ENCODE measurements around the gene ATP5F1D. TPM values are rescaled to one million over a fixed set of nuclear protein-coding genes. Genes with fewer than 3 reads are reported as not detected.

ATP5F1D gene
- total RNA-seq, 4 donors from 2014 or later, result 102 to 205 (median 137) TPM

DNA sequence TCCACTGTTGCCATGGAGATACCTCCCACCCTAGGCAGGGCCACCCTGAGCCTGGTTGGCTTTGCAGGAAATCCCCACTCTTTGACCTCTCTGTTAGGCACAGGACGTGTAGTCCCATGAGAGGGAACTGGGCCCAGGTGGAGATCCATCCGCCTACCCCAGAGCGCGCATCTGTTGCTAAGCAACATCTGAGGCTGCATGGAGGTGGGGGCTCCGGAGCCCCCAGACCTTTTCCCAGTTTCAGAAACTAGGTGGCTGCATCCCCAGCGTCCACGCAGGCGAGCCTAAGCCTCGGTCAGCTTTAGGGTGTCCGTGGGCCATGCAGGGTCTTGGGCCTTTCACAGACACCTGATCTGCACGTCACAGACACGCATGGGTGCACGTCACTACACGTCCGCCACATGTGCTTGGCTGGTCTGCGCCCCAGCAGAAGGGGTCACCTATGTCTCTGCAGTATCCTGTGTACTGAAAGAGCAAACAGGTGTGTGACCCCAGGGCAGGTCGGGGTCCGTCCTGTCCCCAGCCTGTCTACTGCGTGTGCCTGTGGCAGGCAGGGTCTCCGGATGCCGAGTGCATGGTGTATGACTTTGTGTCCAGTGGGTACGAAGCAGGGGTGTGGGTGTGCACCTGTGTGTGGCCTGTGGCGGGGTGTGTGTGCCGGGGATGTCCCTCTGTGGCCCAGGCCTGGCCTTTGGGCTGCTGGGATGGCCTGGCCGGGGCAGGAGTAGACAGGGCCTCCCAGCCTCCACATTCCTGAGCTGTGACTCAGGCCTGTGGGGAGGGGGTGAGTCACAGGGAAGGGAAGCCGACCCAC, 23.5 kb downstream of the ATP5F1D start:
- peak overlapping the region; percentile 56 for H3K4me3 ChIP-seq
- no peaks in the 10 kb centered on the region for H3K36me3 ChIP-seq
- H3K9me3 ChIP-seq, result no peaks in the 10 kb centered on the region
- TF ChIP-seq POLR2A (IDR thresholded peaks at IDR 0.05), result no peak
- TF ChIP-seq POLR2AphosphoS5 (IDR thresholded peaks at IDR 0.05), result peak; percentile 30 to 74 (median 45)
- peak in 1 of 2 donors; percentile 90 for DNase-seq (ENCODE audit: low spot score in 2 of 2)
- no peaks in the 10 kb centered on the region for H3K27me3 ChIP-seq
- peak overlapping the region; percentile 92 for H3K27ac ChIP-seq
- no CpG with 5 or more reads among the region's 26 CpGs for WGBS
- H3K4me1 ChIP-seq, result peaks cover 88% of the 10 kb centered on the region

DNA sequence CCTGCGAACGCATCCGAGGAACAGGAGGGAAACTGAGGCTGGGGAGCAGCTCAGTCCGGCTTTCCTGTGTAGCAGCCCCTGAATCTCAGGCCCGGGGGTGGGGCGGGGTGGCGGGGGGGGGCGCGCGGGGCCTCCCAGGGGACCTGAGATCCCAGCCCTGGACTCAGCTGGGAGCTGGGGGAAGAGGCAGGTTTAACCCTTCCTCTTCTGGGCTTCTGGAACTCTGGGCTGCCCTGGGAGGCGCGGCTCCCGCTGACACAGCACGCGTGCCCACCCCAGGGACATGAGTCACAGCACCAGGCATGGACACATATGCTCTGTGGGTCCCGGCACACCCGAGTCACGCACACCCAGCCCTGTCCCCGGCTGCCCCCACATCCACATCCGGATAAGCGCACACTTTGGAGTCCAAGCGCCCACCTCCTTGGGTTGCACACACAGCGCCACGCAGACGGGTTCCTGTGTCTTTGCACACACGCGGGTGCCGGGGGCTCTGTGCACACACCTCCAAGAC, 24.1 kb downstream of the ATP5F1D start:
- Histone ChIP-seq H3K27me3 (no peaks in the 10 kb centered on the region), H3K27ac (peak overlapping the region; percentile 92), H3K4me3 (peak overlapping the region; percentile 56), H3K4me1 (peaks cover 88% of the 10 kb centered on the region), H3K36me3 (no peaks in the 10 kb centered on the region), H3K9me3 (no peaks in the 10 kb centered on the region)
- peak; percentile 95 for DNase-seq (ENCODE audit: low spot score in 2 of 2)
- no CpG with 5 or more reads among the region's 28 CpGs for WGBS
- TF ChIP-seq POLR2A (IDR thresholded peaks at IDR 0.05), result no peak
- TF ChIP-seq, protein P1, sequence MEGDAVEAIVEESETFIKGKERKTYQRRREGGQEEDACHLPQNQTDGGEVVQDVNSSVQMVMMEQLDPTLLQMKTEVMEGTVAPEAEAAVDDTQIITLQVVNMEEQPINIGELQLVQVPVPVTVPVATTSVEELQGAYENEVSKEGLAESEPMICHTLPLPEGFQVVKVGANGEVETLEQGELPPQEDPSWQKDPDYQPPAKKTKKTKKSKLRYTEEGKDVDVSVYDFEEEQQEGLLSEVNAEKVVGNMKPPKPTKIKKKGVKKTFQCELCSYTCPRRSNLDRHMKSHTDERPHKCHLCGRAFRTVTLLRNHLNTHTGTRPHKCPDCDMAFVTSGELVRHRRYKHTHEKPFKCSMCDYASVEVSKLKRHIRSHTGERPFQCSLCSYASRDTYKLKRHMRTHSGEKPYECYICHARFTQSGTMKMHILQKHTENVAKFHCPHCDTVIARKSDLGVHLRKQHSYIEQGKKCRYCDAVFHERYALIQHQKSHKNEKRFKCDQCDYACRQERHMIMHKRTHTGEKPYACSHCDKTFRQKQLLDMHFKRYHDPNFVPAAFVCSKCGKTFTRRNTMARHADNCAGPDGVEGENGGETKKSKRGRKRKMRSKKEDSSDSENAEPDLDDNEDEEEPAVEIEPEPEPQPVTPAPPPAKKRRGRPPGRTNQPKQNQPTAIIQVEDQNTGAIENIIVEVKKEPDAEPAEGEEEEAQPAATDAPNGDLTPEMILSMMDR (IDR thresholded peaks at IDR 0.05), result no peak
- TF ChIP-seq EP300 (IDR thresholded peaks at IDR 0.05), result no peak
- no peak for TF ChIP-seq POLR2AphosphoS5 (IDR thresholded peaks at IDR 0.05)

DNA sequence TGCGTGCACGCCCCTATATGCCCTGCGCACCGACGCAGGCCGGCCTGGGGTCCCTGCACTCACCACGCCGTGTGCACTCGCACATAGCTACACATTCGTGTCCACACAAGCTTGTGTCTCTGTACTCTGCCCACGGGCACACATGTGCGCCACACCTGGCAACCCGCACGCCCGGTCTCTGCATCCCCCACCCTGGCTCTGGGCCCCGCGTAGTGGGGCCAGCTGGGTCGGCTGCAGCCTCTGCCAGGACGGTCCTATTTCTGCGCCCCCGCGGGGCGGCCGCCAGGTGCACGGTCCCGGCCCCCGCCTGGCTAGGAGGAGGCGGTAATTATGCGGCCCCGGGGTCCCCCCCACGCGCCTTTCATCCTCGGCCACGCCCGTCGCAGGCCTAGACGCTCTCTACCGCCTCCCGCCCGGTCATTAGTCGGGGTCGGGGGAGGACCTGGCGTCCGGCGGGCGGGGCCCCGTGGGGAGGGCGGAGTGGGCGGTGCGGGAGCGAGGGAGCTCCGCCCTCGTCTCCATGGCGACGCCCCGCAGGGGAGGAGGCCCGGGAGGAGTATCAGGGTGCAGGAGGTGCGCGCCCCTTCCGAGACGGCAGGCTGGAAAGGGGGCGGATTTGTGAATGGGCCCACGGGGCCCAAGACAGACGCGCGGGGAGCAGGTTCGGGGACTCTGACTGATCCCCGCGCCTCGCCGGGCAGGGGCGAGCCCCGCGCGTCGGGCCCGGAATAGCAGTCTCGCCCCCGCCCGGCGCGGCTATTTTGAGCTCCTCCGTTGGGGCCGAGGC, 24.8 kb downstream of the ATP5F1D start:
- WGBS, result 1% methylated on average over 20 of the region's 84 CpGs
- Histone ChIP-seq H3K4me1 (peaks cover 91% of the 10 kb centered on the region), H3K36me3 (peaks cover 6% of the 10 kb centered on the region), H3K4me3 (peak overlapping the region; percentile 56), H3K27me3 (no peaks in the 10 kb centered on the region), H3K27ac (peak overlapping the region; percentile 92), H3K9me3 (no peaks in the 10 kb centered on the region)
- peak; percentile 91 to 92 for DNase-seq (ENCODE audit: low spot score in 2 of 2)
- TF ChIP-seq POLR2AphosphoS5 (IDR thresholded peaks at IDR 0.05), result no peak
- no peak for TF ChIP-seq EP300 (IDR thresholded peaks at IDR 0.05)
- TF ChIP-seq, protein P1 (IDR thresholded peaks at IDR 0.05), result no peak

DNA sequence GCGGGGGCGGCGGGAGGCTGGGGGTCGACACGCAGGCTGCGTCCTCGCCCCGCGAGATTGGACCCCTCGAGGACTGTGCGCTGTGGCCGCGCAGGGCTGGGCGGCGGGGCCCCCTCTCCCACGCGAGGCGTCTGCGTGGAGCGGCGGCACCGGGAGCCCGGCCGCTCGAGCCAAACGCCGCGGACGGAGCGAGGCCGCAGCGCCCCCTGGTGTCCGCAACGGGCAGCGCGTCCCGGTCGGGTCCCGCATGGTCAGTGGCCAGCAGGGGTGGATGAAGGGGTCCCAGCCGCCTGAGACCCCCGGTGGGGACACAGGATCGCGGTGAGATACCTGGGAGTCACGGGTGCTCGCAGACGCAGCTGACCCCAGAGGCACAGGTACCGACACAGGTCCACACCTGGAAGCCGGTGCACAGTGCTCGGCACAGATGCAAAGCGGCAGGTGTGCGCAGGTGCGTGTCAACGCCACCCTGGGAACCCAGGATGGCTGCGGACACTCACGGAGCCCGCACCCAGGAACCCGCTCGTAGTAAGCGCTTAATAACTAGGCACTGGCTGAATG, 25.4 kb downstream of the ATP5F1D start:
- peak overlapping the region; percentile 56 for H3K4me3 ChIP-seq
- peaks cover 91% of the 10 kb centered on the region for H3K4me1 ChIP-seq

More for the DNA sequence above, 25.4 kb downstream of the ATP5F1D start:
- 0% methylated on average over 18 of the region's 59 CpGs for WGBS
- H3K36me3 ChIP-seq, result peaks cover 12% of the 10 kb centered on the region
- no peaks in the 10 kb centered on the region for H3K27me3 ChIP-seq
- H3K27ac ChIP-seq, result peak overlapping the region; percentile 92
- TF ChIP-seq, protein P1 (IDR thresholded peaks at IDR 0.05), result peak; percentile 97 to 98
- no peak for TF ChIP-seq POLR2A (IDR thresholded peaks at IDR 0.05)
- H3K9me3 ChIP-seq, result no peaks in the 10 kb centered on the region
- DNase-seq (ENCODE audit: low spot score in 2 of 2), result peak in 1 of 2 donors; percentile 85

Measured in suprapubic skin (tissue), 4 donors.